HG03108 (cell line): ENCODE results near the gene EFNA3.
A peak's percentile ranks its signal among the peaks of the same experiment; 100 is the strongest.

Experiments used
- ATAC-seq: cut with Tn5 transposase; IDR thresholded peaks from one replicate; pipeline ENCODE4 v1.9.1; 2021; ENCODE audit warnings: moderate library complexity; ENCODE audit not compliant: unreplicated experiment

Gene EFNA3

GRCh38 chr1:155048449-155049334 lies 29.9 kb upstream of the EFNA3 start:
- no peak for ATAC-seq

DNA sequence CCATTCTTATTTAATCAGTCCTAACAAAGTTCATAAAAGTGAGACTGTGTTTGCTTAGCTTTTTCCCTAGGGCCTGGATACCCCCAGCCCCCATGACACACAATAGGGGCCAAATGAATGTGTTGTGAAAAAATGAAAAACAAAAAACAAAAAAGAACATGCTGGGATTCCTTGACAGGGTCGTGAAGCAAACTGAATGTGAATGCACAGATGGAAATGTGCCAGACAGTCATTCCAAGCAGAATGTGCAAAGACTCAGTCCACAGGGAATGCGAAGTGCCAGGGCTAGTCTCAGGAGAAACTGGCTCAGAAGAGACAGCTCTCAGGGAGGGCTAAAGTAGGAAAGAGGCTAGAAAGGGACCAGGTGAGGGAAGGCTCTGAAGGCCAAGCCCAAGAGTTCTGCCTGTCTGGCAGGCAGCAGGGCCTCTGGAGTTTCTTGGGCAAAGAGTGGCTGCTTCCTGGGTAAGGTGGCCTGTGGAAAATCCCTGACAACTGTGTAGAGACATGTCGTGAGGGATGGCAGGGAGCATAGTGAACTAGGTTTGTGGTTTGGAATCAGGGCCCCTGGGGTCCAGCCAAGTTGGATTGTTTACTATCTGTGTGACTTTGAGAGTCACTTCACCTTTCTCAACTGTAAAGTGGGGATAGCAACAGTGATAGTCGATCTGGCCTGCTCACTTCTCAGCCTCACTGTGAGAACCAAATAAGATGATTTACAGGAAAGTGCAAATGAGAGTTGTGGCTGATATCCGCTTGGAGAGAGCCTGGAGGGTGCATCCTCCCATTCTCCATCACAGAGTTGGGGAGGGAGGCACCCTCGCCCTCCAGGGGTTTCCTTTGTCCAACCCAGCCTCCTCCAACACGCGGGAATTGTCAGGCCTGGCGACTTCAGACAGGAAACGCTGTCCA lies 28.7 kb upstream of the EFNA3 start:
- no peak for ATAC-seq

GRCh38 chr1:155050560-155051341 lies 27.9 kb upstream of the EFNA3 start, which contains the start of gene ADAM15:
Gene ADAM15, plus strand, starts transcription at chr1:155051316. Its CDS starts 71 bp downstream, at chr1:155051387.
- peak; percentile 49 for ATAC-seq

DNA sequence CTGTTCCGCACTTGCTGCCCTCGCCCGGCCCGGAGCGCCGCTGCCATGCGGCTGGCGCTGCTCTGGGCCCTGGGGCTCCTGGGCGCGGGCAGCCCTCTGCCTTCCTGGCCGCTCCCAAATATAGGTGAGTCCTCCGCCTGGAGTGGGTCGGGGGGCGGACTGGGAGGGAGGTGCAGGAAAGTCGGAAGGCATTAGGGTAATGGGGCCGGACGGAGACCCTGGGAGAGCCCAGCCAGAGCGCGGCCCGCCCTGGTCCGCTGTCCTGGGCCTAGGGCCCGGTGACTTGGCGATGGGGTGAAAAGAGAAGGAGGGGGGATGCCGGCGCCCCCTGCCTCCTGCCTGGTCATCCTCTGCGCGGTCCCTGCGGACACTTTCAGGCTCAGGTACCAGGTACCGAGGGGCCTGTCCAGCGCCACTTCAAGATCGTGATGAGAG lies 27.3 kb upstream of the EFNA3 start:
- ATAC-seq: no peak

DNA sequence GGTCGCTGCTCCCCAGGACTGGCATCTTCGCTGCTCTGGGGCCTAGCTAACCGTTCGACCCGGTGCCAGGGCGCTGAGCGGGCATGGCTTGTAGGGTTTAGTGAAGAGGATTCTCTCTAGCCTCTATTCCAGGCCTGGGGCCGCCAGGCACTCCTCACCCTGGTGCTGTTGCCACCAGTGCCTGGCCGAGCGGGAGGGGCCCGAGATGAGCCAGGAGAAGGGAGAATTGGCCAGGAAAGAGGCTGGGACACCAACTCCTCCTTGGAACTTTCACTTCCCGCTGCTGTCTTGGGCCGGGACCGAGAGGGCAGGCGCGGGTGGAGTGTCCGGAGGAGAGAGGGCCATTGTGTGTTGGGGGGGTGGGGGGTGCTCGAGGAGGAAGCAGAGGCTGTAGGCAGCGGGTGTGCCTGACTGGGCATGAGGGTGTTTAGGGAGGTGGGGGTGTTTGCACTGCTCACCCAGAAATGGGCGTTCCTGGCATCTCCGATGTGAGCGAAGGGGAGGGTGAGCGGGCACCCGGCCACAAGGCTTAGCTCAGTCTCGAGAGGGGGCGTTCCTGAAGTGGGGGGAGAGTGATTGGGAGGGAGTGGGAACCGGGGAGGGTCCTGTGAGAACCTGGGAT lies 26.7 kb upstream of the EFNA3 start:
- no peak for ATAC-seq

GRCh38 chr1:155052439-155053395 lies 25.9 kb upstream of the EFNA3 start:
- ATAC-seq: no peak

GRCh38 chr1:155053531-155054105 lies 25.0 kb upstream of the EFNA3 start:
- ATAC-seq: no peak

DNA sequence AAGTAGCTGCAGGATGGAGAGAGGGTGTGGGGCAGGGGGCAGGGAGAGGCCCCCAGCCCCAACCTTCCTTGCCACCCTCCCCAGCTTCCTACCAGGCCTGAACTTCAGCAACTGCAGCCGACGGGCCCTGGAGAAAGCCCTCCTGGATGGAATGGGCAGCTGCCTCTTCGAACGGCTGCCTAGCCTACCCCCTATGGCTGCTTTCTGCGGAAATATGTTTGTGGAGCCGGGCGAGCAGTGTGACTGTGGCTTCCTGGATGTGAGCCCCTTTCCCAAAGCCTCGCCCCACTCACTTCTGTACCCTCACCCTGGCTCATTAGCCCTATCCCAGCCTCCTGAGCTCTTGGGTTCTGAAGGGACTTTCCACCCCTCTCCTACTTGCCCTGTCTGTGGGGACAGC lies 21.5 kb upstream of the EFNA3 start:
- no peak for ATAC-seq

DNA sequence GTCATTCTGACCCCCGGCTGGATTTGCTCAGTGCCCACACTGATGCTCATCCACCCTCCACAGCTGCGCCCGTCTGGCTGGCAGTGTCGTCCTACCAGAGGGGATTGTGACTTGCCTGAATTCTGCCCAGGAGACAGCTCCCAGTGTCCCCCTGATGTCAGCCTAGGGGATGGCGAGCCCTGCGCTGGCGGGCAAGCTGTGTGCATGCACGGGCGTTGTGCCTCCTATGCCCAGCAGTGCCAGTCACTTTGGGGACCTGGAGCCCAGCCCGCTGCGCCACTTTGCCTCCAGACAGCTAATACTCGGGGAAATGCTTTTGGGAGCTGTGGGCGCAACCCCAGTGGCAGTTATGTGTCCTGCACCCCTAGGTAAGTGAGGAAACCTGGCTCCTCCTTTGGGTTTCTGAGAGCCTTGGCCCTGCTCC lies 20.8 kb upstream of the EFNA3 start:
- ATAC-seq: no peak

- no peak for ATAC-seq
These were observed 17.9 kb upstream of the EFNA3 start for GRCh38 chr1:155060736-155061135.

DNA sequence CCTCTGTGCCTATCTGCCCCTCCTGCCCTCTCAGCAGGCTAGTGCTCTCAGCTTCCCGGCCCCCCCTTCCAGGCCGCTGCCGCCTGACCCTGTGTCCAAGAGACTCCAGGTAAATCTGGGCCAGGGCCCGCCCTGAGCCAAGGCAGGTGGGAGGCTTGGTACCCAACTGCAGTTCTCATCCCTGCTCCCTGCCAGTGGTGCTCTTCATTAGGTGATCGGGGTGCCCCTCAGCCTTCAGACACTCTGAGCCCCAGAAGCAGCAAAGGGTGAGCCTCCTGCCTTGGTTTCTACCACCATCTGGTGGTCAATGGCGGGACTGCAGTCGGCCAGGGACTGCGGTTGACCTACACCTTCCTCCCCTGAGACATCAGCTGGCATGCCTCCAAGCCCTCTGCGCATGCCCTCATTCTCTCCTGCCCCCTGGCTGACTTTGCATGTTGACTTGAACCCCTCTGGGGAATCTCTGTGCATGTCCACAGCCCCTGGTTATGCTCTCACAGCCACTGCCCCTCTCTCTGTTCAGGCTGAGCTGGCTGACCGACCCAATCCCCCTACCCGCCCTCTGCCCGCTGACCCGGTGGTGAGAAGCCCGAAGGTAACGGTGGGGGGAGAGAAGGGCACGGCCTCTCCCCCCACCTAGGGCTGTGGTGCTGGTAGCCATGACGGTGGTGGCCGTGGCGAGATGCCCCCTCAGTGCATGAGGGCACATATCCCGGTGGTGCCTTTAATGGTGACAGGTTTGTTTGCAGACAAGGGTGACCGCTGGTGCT lies 17.1 kb upstream of the EFNA3 start:
- peak; percentile 38 for ATAC-seq

GRCh38 chr1:155062151-155062686 lies 16.4 kb upstream of the EFNA3 start:
- no peak for ATAC-seq

DNA sequence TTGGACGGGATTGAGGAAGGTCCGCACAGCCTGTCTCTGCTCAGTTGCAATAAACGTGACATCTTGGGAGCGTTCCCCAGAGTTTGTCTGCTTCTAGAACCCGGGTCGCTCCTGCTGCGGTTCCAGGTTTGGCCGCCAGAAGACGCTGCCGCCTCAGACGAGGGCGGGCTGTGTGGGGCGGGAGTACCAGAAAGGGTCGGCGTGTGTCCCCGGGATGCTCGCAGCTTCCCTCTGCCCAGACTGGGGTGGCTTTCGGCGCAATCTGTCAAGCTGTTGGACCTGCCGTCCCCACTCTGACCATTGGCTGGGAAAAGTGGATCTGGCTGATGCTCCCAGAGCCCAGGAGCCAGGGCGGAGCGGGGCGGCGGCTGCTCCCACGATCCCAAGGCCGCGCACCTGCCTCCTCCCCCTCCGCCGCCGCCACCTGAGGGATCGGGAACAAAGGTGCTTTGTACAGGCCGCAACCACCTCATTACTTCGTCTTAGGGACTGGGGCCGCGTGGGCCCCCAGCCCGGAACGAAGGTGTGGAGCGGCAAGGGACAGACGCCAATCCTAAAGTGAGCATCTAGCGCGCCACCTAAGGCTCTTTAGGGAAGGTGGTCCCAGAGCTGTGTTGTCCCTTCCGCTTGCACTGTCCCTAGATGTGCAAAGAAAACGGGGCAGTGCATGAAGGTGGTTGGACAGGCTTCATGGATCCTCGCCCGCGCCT lies 15.8 kb upstream of the EFNA3 start:
- no peak for ATAC-seq

- ATAC-seq: peak; percentile 66
These were observed 15.0 kb upstream of the EFNA3 start, which contains the start of gene EFNA4 for GRCh38 chr1:155063550-155064110. Gene EFNA4, plus strand, starts transcription at chr1:155063740. Its CDS starts 84 bp downstream, at chr1:155063824.

GRCh38 chr1:155064111-155064831 lies 14.4 kb upstream of the EFNA3 start:
- peak; percentile 12 for ATAC-seq

DNA sequence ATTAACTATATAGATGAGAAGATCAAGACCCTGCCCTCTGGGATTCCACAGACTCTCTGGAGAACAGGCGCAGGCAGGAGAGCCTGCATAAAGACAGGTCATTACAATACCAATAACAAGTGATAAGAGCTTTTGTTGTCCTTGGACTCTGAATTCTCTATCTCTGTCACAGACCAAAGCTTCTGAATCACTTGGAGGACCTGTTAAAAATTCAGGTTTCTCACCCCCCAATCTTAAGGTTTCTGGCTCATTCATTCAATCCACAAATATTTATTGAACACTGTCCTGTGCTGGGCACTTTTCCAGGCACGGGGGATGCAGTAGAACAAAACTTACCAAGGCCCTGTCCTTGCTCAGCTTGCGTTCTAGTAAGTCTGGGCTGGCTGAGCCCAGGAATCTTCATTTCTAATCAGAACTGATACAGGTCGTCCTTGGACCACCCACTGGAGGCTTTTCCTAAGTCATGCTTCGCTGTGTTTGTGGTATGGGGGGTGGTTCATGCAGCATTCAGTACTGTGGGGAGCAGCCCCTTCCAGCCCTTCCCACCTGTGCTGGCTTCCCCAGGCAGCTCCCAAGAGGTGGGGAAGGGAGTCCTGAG lies 13.7 kb upstream of the EFNA3 start:
- ATAC-seq: no peak
